IMR-90 (cell line): ENCODE measurements around the gene RIPOR2. TPM values are rescaled to one million over a fixed set of nuclear protein-coding genes. Genes with fewer than 3 reads are reported as not detected.

Experiments
- ATAC-seq: fragments of 200-7000 bp; cut with Tn5 transposase; 2 replicates; pipeline ENCODE4 v1.9.1; 2020; ENCODE audit warnings: low read depth, mild to moderate bottlenecking, moderate library complexity
- BruUV-seq: library from RNA; stranded (reverse); fragments of 400-500 nt; replicated peaks from 2 replicates; lab custom pipeline; 2021; lab: Mats Ljungman, UMichigan
- CTCF ChIA-PET: fragments of 300-600 bp; formaldehyde crosslinking; extraction: SDS; loops from one replicate; lab custom pipeline; 2021; ENCODE audit warnings: antibody characterized with exemption; lab: Yijun Ruan, JAX
- POLR2A ChIA-PET: fragments of 300-600 bp; sonication (Branson Sonifier 250); formaldehyde crosslinking; loops from one replicate; lab custom pipeline; 2022; ENCODE audit warnings: antibody characterized with exemption; ENCODE audit not compliant: unreplicated experiment; lab: Charles Lee
- DNase-seq: peaks from one replicate; pipeline ENCODE4 v3.0.0; 2013
- H2AFZ ChIP-seq: replicated peaks from 2 replicates; pipeline ENCODE3; 2013; ENCODE audit warnings: low read length, mild to moderate bottlenecking; ENCODE audit not compliant: poor library complexity
- H2AK5ac ChIP-seq: 2 replicates; pipeline ENCODE4 v1.6.1; 2013; ENCODE audit warnings: low read depth, low read length, inconsistent platforms
- H2AK9ac ChIP-seq: replicated peaks from 2 replicates; pipeline ENCODE3; 2013; ENCODE audit warnings: mild to moderate bottlenecking, low read depth, low read length, moderate library complexity; ENCODE audit not compliant: poor library complexity
- H2BK120ac ChIP-seq: 2 replicates; pipeline ENCODE4 v1.6.1; 2013; ENCODE audit warnings: low read depth, low read length, inconsistent platforms
- H2BK15ac ChIP-seq: 3 replicates; pipeline ENCODE4 v1.6.1; 2013; ENCODE audit warnings: low read depth, low read length, inconsistent platforms
- H2BK20ac ChIP-seq: 2 replicates; pipeline ENCODE4 v1.6.1; 2013; ENCODE audit warnings: low read depth, mild to moderate bottlenecking, inconsistent platforms, low read length, moderate library complexity
- H2BK5ac ChIP-seq: 2 replicates; pipeline ENCODE4 v1.6.1; 2013; ENCODE audit warnings: mild to moderate bottlenecking, low read depth, low read length, inconsistent platforms; ENCODE audit not compliant: poor library complexity, severe bottlenecking
- H3K14ac ChIP-seq: replicated peaks from 2 replicates; pipeline ENCODE4 v1.6.1; 2013; ENCODE audit warnings: low read depth, low read length, inconsistent platforms
- H3K18ac ChIP-seq: 2 replicates; pipeline ENCODE4 v1.6.1; 2013; ENCODE audit warnings: low read depth, low read length, control low read depth
- H3K23ac ChIP-seq: 2 replicates; pipeline ENCODE4 v1.6.1; 2013; ENCODE audit warnings: low read depth, low read length, inconsistent platforms
- H3K27ac ChIP-seq: 2 replicates; pipeline ENCODE4 v1.5.1; 2013; ENCODE audit warnings: mild to moderate bottlenecking, control low read depth, low read length; ENCODE audit not compliant: insufficient read depth
- H3K27me3 ChIP-seq: 2 replicates; pipeline ENCODE4 v1.6.1; 2013; ENCODE audit warnings: low read length; ENCODE audit not compliant: control insufficient read depth, insufficient read depth
- H3K36me3 ChIP-seq: 2 replicates; pipeline ENCODE4 v1.6.1; 2013; ENCODE audit warnings: low read length, mixed read lengths; ENCODE audit not compliant: control insufficient read depth, insufficient read depth
- H3K4ac ChIP-seq: 2 replicates; pipeline ENCODE4 v1.6.1; 2013; ENCODE audit warnings: low read depth, low read length, inconsistent platforms
- H3K4me1 ChIP-seq: 2 replicates; pipeline ENCODE4 v1.6.1; 2013; ENCODE audit warnings: low read length, mixed read lengths; ENCODE audit not compliant: control insufficient read depth, insufficient read depth
- H3K4me2 ChIP-seq: 2 replicates; pipeline ENCODE4 v1.6.1; 2013; ENCODE audit warnings: low read depth, mild to moderate bottlenecking, control low read depth, low read length, moderate library complexity
- H3K4me3 ChIP-seq: 2 replicates; pipeline ENCODE4 v1.5.1; 2013; ENCODE audit warnings: low read depth, mild to moderate bottlenecking, control low read depth, low read length, moderate library complexity; ENCODE audit not compliant: insufficient read depth
- H3K56ac ChIP-seq: 2 replicates; pipeline ENCODE4 v1.6.1; 2013; ENCODE audit warnings: low read length, inconsistent platforms; ENCODE audit not compliant: insufficient read depth; ENCODE audit errors: extremely low read depth
- H3K79me1 ChIP-seq, 2 experiments: 2 replicates each; pipeline ENCODE4 v1.6.1; 2013; ENCODE audit warnings: low read length in 2 of 2, inconsistent platforms in 1 of 2, low read depth in 1 of 2
- H3K9ac ChIP-seq: 2 replicates; pipeline ENCODE4 v1.6.1; 2013; ENCODE audit warnings: low read depth, low read length, control low read depth
- H3K9me1 ChIP-seq: 2 replicates; pipeline ENCODE4 v1.6.1; 2013; ENCODE audit warnings: low read length, inconsistent platforms; ENCODE audit not compliant: insufficient read depth
- H3K9me3 ChIP-seq: 2 replicates; pipeline ENCODE4 v1.6.1; 2013; ENCODE audit warnings: low read length; ENCODE audit not compliant: control insufficient read depth, insufficient read depth
- H4K20me1 ChIP-seq: 2 replicates; pipeline ENCODE4 v1.6.1; 2013; ENCODE audit warnings: low read length, inconsistent platforms; ENCODE audit not compliant: insufficient read depth
- H4K5ac ChIP-seq: 2 replicates; pipeline ENCODE4 v1.6.1; 2013; ENCODE audit warnings: mild to moderate bottlenecking, low read depth, low read length, control low read depth
- H4K8ac ChIP-seq, 2 experiments: 2 replicates each; pipeline ENCODE4 v1.6.1; 2013; ENCODE audit warnings: low read depth in 2 of 2, low read length in 2 of 2, control low read depth in 1 of 2, inconsistent platforms in 1 of 2
- H4K91ac ChIP-seq: 2 replicates; pipeline ENCODE4 v1.6.1; 2013; ENCODE audit warnings: low read depth, low read length, inconsistent platforms; ENCODE audit not compliant: insufficient read depth
- BHLHE40 ChIP-seq: fragments of 150-350 bp; IDR thresholded peaks from 2 replicates; pipeline ENCODE4 v1.6.1; 2016; ENCODE audit warnings: mild to moderate bottlenecking, low read depth, low read length
- CEBPB ChIP-seq: IDR thresholded peaks from 2 replicates; pipeline ENCODE4 v1.6.1; 2012; ENCODE audit warnings: low read depth, low read length, improper control_type of control experiment
- CHD1 ChIP-seq: IDR thresholded peaks from 2 replicates; pipeline ENCODE4 v1.6.1; 2012; ENCODE audit warnings: low read depth, low read length, improper control_type of control experiment
- CTCF ChIP-seq: conservative IDR thresholded peaks from 2 replicates; pipeline ENCODE4 v1.5.1; 2012; ENCODE audit warnings: mild to moderate bottlenecking, low read depth, low read length, improper control_type of control experiment
- ELK1 ChIP-seq: fragments of 150-350 bp; IDR thresholded peaks from 2 replicates; pipeline ENCODE4 v1.6.1; 2016; ENCODE audit warnings: low read depth, mild to moderate bottlenecking, low read length, moderate library complexity, borderline replicate concordance
- FOS ChIP-seq: fragments of 150-350 bp; IDR thresholded peaks from 2 replicates; pipeline ENCODE4 v1.6.1; 2016; ENCODE audit warnings: low read depth, low read length
- MAFK ChIP-seq: IDR thresholded peaks from 2 replicates; pipeline ENCODE4 v1.6.1; 2012; ENCODE audit warnings: low read depth, low read length, improper control_type of control experiment
- MAZ ChIP-seq: IDR thresholded peaks from 2 replicates; pipeline ENCODE4 v1.6.1; 2012; ENCODE audit warnings: low read depth, mild to moderate bottlenecking, low read length, improper control_type of control experiment, moderate library complexity, borderline replicate concordance
- MXI1 ChIP-seq: IDR thresholded peaks from 2 replicates; pipeline ENCODE4 v1.6.1; 2012; ENCODE audit warnings: low read depth, mild to moderate bottlenecking, low read length, moderate library complexity, borderline replicate concordance
- NFE2L2 ChIP-seq: fragments of 150-350 bp; IDR thresholded peaks from 2 replicates; pipeline ENCODE4 v1.6.1; 2016; ENCODE audit warnings: low read depth, mild to moderate bottlenecking, low read length
- POLR2A ChIP-seq: IDR thresholded peaks from 2 replicates; pipeline ENCODE4 v1.6.1; 2012; ENCODE audit warnings: mild to moderate bottlenecking, low read depth, low read length
- RAD21 ChIP-seq: IDR thresholded peaks from 2 replicates; pipeline ENCODE4 v1.6.1; 2012; ENCODE audit warnings: low read length, improper control_type of control experiment
- RCOR1 ChIP-seq: IDR thresholded peaks from 2 replicates; pipeline ENCODE4 v1.6.1; 2012; ENCODE audit warnings: mild to moderate bottlenecking, low read length, improper control_type of control experiment; ENCODE audit not compliant: insufficient replicate concordance
- RFX5 ChIP-seq: IDR thresholded peaks from 2 replicates; pipeline ENCODE4 v1.8.0; 2012; ENCODE audit warnings: low read depth, mild to moderate bottlenecking, low read length, moderate library complexity
- SMC3 ChIP-seq: fragments of 150-350 bp; IDR thresholded peaks from 2 replicates; pipeline ENCODE4 v1.6.1; 2016; ENCODE audit warnings: low read depth, mild to moderate bottlenecking, antibody characterized with exemption, low read length, moderate library complexity
- USF2 ChIP-seq: fragments of 150-350 bp; IDR thresholded peaks from 2 replicates; pipeline ENCODE4 v1.6.1; 2017; ENCODE audit warnings: mild to moderate bottlenecking, antibody characterized with exemption, low read length, low read depth
- WGBS, 2 experiments: methylation state at CpG; one replicate each; pipeline versions ENCODE4 v1.1.5 to v1.1.7; 2013; ENCODE audit warnings: missing lambda C conversion rate in 2 of 2; ENCODE audit not compliant: insufficient read length in 1 of 2; ENCODE audit errors: extremely low coverage in 2 of 2; 5-methylcytosine and 5-hydroxymethylcytosine counted together
- dilution Hi-C: fragments of 300-500 bp; cut with HindIII; formaldehyde crosslinking; loops from one replicate; pipeline ENCODE4 v1.14.3; 2018; ENCODE audit warnings: low sequenced_read_pairs; ENCODE audit not compliant: unreplicated experiment
- in situ Hi-C: fragments of 300-500 bp; cut with MboI; formaldehyde crosslinking; loops from 3 replicates; pipeline ENCODE4 v1.14.3; 2019; ENCODE audit warnings: low sequenced_read_pairs, inconsistent platforms, mixed read lengths
- intact Hi-C: fragments of 100-400 bp; cut with micrococcal nuclease; formaldehyde crosslinking; loops from 2 replicates; pipeline ENCODE4 v1.10.0; 2022
- polyA plus RNA-seq, 3 experiments: library from polyadenylated mRNA; depleted of rRNA; stranded (reverse); fragments of >200 nt; gene quantifications; 2 replicates each; pipeline ENCODE4 v1.2.3, GENCODE V29; 2012; ENCODE audit warnings: low replicate concordance in 1 of 3
- total RNA-seq: library from RNA; depleted of rRNA; stranded (reverse); fragments of >200 nt; gene quantifications from 2 replicates; pipeline ENCODE4 v1.2.3, GENCODE V29; 2012

The RIPOR2 gene
- total and polyA plus RNA-seq, 2 of the 4 experiments (the other 2 are of a cell fraction): 1.1 to 1.2 TPM

- H3K27ac ChIP-seq: no peak overlapping the region
- peaks cover 1% of the 10 kb centered on the region; the same call in 1 of the 2 replicates for H3K27me3 ChIP-seq
- peaks cover 4% of the 10 kb centered on the region; the same call in 1 of the 2 replicates for H3K4me1 ChIP-seq
- no peak for TF ChIP-seq MAFK
- TF ChIP-seq SMC3: no peak
- no peak for TF ChIP-seq POLR2A
- TF ChIP-seq FOS: no peak
- TF ChIP-seq MXI1: no peak
- TF ChIP-seq RAD21: no peak
- no peak for TF ChIP-seq USF2
- TF ChIP-seq RFX5: no peak
- no peak for TF ChIP-seq RCOR1
- no peak for TF ChIP-seq CHD1
- TF ChIP-seq CEBPB: no peak
- TF ChIP-seq ELK1: no peak
- no peak for TF ChIP-seq CTCF
- no peak for TF ChIP-seq NFE2L2
- no peak for TF ChIP-seq MAZ
- no peak for TF ChIP-seq BHLHE40
- no peak overlapping the region for H2AK5ac ChIP-seq
- H4K8ac ChIP-seq: no peak overlapping the region
- H2AFZ ChIP-seq: no peak overlapping the region
- no peaks in the 10 kb centered on the region for H3K36me3 ChIP-seq
- 83% methylated on average over 1 of the region's 3 CpGs; no CpG with 5 or more reads in 1 of the 2 experiments for WGBS, 2 experiments
- ATAC-seq (no peak), DNase-seq (no peak)
- H2BK5ac ChIP-seq: no peak overlapping the region
- H3K9me3 ChIP-seq: 0 out of 2 replicates have a peak, but pooled peaks cover 2% of the 10 kb centered on the region
- H2BK20ac ChIP-seq: no peak overlapping the region
- H3K4ac ChIP-seq: no peak overlapping the region
- intact Hi-C loops: loop anchor here (2.0 kb wide), 1 partner anchor 15 kb away; no protein-coding TSS in a partner anchor
- H2BK120ac ChIP-seq: no peak overlapping the region
- no peak overlapping the region for H3K4me3 ChIP-seq
- ChIA-PET POLR2A (no interaction called here), CTCF (no interaction called here)
- no TSS peak for BruUV-seq
- H4K91ac ChIP-seq: no peak overlapping the region
- no peaks in the 10 kb centered on the region for H3K9me1 ChIP-seq
- no peak overlapping the region for H4K5ac ChIP-seq
- no peak overlapping the region for H3K4me2 ChIP-seq
- no peak overlapping the region for H2BK15ac ChIP-seq
- no peaks in the 10 kb centered on the region for H4K20me1 ChIP-seq
- H3K56ac ChIP-seq: no peak overlapping the region
- H3K23ac ChIP-seq: no peak overlapping the region
- no peak overlapping the region for H2AK9ac ChIP-seq
- dilution Hi-C loops: no loop called here
- H3K79me1 ChIP-seq: no peaks in the 10 kb centered on the region
- no peak overlapping the region for H3K9ac ChIP-seq
- no peak overlapping the region for H3K18ac ChIP-seq
- H3K14ac ChIP-seq: no peak overlapping the region
- in situ Hi-C loops: no loop called here
Measured at GRCh38 chr6:24953726-24954125, 18.0 kb upstream of the RIPOR2 start.
